ENCODE results near the gene G6PC2. TPM values are rescaled to one million over a fixed set of nuclear protein-coding genes. Genes with fewer than 3 reads are reported as not detected.
A peak's percentile ranks its signal among the peaks of the same experiment; 100 is the strongest.

G6PC2 gene, protein sequence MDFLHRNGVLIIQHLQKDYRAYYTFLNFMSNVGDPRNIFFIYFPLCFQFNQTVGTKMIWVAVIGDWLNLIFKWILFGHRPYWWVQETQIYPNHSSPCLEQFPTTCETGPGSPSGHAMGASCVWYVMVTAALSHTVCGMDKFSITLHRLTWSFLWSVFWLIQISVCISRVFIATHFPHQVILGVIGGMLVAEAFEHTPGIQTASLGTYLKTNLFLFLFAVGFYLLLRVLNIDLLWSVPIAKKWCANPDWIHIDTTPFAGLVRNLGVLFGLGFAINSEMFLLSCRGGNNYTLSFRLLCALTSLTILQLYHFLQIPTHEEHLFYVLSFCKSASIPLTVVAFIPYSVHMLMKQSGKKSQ
- total RNA-seq, result not detected in 2 replicates

DNA sequence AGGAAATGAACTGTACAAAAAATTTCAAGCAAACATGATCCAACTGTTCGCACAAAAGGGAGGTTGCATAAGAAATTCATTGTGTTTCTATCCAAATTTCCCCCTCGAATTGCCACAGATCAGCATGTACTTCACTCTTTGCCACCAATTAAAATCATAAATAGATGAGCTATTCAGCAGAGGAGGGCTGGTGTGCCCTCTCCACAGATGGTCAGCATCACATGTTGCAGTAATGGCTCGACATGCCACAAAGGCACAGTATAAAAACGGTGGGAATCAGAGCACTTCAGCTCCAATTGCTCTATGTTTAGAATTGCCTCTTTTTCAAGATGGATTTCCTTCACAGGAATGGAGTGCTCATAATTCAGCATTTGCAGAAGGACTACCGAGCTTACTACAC is at the start of gene G6PC2:
TSS of gene G6PC2 (plus strand) at position 289 of the 400 bp plus-strand sequence. CDS start at position 330, 41 bp downstream.
- TF ChIP-seq, protein P1, sequence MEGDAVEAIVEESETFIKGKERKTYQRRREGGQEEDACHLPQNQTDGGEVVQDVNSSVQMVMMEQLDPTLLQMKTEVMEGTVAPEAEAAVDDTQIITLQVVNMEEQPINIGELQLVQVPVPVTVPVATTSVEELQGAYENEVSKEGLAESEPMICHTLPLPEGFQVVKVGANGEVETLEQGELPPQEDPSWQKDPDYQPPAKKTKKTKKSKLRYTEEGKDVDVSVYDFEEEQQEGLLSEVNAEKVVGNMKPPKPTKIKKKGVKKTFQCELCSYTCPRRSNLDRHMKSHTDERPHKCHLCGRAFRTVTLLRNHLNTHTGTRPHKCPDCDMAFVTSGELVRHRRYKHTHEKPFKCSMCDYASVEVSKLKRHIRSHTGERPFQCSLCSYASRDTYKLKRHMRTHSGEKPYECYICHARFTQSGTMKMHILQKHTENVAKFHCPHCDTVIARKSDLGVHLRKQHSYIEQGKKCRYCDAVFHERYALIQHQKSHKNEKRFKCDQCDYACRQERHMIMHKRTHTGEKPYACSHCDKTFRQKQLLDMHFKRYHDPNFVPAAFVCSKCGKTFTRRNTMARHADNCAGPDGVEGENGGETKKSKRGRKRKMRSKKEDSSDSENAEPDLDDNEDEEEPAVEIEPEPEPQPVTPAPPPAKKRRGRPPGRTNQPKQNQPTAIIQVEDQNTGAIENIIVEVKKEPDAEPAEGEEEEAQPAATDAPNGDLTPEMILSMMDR (IDR thresholded peaks at IDR 0.05; ENCODE audit: insufficient read depth, low read depth, low read length), result no peak
- no peak for DNase-seq (ENCODE audit: low read depth)
- H3K4me3 ChIP-seq (ENCODE audit: low read depth, low read length), result no peak within 1 kb of the TSS

DNA sequence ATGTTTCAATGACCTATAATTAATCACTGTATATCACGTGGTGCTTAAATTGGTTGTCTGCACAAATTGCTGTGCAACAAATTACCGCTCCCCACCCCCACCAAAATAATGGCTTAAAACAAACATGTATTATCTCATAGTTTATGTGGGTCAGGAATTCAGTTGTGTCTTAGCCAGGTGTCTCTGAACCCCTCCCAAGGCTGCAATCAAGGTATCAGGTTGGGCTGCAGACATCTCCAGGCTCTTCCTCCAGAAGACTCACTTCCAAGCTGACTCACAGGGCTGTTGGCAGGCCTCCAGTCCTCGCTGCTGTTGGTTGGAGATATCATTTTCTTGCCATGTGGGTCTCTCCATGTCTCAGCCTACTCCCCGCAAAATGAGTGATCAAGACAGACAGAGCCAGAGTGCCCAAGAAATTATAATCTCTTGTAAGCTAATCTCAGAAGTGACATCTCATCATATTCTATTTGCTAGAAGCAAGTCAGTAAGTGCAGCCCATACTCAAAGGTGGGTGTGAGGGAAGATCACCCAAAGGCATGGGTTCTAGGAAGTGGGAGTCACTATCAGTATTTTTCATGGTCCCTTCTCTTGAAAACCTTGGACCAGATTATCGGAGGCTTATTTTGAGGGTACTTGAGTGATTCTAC is 49.3 kb upstream of the G6PC2 start:
- TF ChIP-seq, protein P1 (IDR thresholded peaks at IDR 0.05; ENCODE audit: insufficient read depth, low read depth, low read length), result no peak
- peak; percentile 47 for DNase-seq (ENCODE audit: low read depth)
- H3K4me3 ChIP-seq (ENCODE audit: low read depth, low read length), result no peak overlapping the region

DNA sequence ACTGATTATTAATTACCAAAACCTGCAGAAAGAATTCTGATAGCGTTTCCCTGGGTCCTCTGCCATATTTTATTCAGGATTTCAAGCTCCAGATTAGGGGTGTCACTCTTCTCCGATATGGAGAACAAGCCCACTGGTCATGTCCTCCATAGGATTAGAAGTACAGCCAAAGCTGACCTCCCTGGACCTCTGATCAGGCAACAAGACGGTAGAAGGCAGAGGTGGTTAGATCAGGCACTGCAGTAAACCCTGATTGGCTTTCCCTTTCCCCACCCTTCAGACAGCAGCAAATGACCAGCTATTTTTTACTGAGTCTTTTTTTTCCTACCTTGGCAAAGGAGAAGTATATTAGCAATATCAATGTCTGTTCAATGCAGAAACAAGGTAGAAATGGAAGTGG is 48.6 kb upstream of the G6PC2 start:
- no peak for DNase-seq (ENCODE audit: low read depth)
- TF ChIP-seq, protein P1 (IDR thresholded peaks at IDR 0.05; ENCODE audit: insufficient read depth, low read depth, low read length), result no peak
- H3K4me3 ChIP-seq (ENCODE audit: low read depth, low read length), result no peak overlapping the region

DNA sequence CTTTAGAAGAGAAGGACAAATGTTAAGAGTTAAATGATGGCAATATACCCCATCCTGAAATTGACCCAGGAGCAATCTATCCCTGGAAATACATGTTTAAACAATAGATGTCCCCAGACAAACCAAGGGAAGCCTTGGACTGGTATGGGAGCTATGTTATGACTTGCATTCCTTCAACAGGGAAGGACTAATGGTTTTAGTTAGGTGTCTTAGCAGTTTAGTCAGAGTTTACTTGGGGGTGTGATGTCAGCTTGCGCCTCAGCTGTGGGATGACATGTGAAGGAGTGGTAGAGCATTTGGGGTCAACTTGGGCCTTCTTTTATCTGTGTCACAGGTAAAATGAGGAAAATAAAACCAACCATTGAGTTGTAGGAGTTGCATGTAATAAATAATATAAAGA is 47.6 kb upstream of the G6PC2 start:
- TF ChIP-seq, protein P1 (IDR thresholded peaks at IDR 0.05; ENCODE audit: insufficient read depth, low read depth, low read length), result no peak
- H3K4me3 ChIP-seq (ENCODE audit: low read depth, low read length), result no peak overlapping the region
- DNase-seq (ENCODE audit: low read depth), result no peak

DNA sequence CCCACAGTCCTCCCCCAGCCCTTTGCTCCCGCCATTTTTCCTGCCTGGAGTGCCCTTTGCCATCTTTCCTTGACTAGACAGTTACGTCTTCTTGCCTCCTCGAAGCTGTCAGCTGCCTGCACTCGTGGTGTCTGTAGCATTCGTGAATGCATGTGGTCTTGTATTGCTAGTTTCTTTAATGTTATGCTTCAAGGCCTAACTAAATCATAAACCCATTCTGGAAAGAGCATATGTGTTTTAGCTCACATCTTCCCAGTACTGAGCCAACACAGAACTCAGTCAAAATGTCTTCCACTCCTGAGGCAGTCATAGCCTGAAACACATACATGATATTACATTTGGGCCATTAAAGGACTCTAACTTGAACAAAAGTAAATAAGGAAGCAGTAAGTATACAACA is 46.4 kb upstream of the G6PC2 start:
- no peak overlapping the region for H3K4me3 ChIP-seq (ENCODE audit: low read depth, low read length)
- TF ChIP-seq, protein P1 (IDR thresholded peaks at IDR 0.05; ENCODE audit: insufficient read depth, low read depth, low read length), result no peak
- no peak for DNase-seq (ENCODE audit: low read depth)

DNA sequence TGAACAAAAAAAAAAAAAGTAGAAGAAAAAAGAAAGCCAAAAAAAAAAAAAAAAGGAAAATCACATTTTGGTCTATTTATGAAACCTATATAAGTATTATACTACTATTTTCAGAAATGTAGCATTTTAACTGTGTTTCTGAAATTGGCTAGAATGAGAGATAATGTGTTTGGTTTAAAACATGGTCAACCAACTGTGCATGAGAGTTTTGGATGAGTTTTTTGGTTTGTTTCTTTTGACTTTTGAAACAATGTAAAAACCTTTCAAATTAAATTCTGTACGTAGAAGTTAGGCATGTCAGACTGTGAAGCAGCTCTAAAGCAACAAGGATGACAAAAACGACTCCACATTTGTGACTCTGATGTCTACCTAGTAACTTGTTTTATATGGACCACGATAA is 45.5 kb upstream of the G6PC2 start:
- no peak overlapping the region for H3K4me3 ChIP-seq (ENCODE audit: low read depth, low read length)
- DNase-seq (ENCODE audit: low read depth), result no peak
- TF ChIP-seq, protein P1 (IDR thresholded peaks at IDR 0.05; ENCODE audit: insufficient read depth, low read depth, low read length), result no peak
